Esophagus muscularis mucosa (tissue), 4 donors: Measurements from ENCODE around the gene NOTCH4. TPM values are rescaled to one million over a fixed set of nuclear protein-coding genes. Genes with fewer than 3 reads are reported as not detected.
A peak's percentile ranks its signal among the peaks of the same experiment; 100 is the strongest.

ENCODE experiments used
- DNase-seq: peaks from one replicate; pipeline ENCODE4 v3.0.0-alpha.2; 2017; ENCODE audit errors: extremely low spot score
- H3K27ac ChIP-seq, 4 donors: fragments of 200-600 bp; sonication (generic); replicated peaks in 1 of 4; 1 replicate in 3 of 4; 2 replicates in 1 of 4; pipeline ENCODE4 v1.5.1; 2016 to 2019; ENCODE audit warnings: mild to moderate bottlenecking in 1 of 4
- H3K27me3 ChIP-seq, 4 donors: fragments of 200-600 bp; sonication (generic); one replicate each; pipeline versions ENCODE4 v1.5.1 to v1.6.0; 2016 to 2019
- H3K36me3 ChIP-seq, 4 donors: fragments of 200-600 bp; sonication (generic); one replicate each; pipeline ENCODE4 v1.5.1; 2016 to 2019
- H3K4me1 ChIP-seq, 4 donors: fragments of 200-600 bp; sonication (generic); one replicate each; pipeline ENCODE4 v1.5.1; 2016 to 2019
- H3K4me3 ChIP-seq, 4 donors: fragments of 200-600 bp; sonication (generic); 1 replicate in 2 of 4; 2 replicates in 2 of 4; pipeline ENCODE4 v1.5.1; 2016 to 2019; ENCODE audit warnings: mild to moderate bottlenecking in 4 of 4, moderate library complexity in 1 of 4
- H3K9me3 ChIP-seq, 4 donors: fragments of 200-600 bp; sonication (generic); 1 replicate in 3 of 4; 2 replicates in 1 of 4; pipeline ENCODE4 v1.5.1; 2016 to 2019
- EP300 ChIP-seq: sonication (generic); formaldehyde crosslinking; IDR thresholded peaks from one replicate; pipeline ENCODE4 v1.6.1; 2017; ENCODE audit warnings: antibody characterized with exemption
- POLR2A ChIP-seq: fragments of 450-650 bp; IDR thresholded peaks from one replicate; pipeline ENCODE4 v1.6.1; 2017; ENCODE audit warnings: antibody characterized with exemption, moderate library complexity, mild to moderate bottlenecking, low read depth
- POLR2AphosphoS5 ChIP-seq, 2 donors: sonication (generic); formaldehyde crosslinking; IDR thresholded peaks; one replicate each; pipeline ENCODE4 v1.6.1; 2017; ENCODE audit warnings: antibody characterized with exemption in 2 of 2
- WGBS: methylation state at CpG from one replicate; pipeline ENCODE4 v1.1.5; 2018; 5-methylcytosine and 5-hydroxymethylcytosine counted together
- intact Hi-C: fragments of 100-400 bp; cut with DNase I; formaldehyde crosslinking; loops from one replicate; pipeline ENCODE4 v1.15.1; 2023
- total RNA-seq, 4 donors: library from RNA; depleted of rRNA; stranded (reverse); fragments of >200 nt; gene quantifications; one replicate each; pipeline versions ENCODE4 v1.1.0 to v1.2.1, GENCODE V29; 2016
- TF ChIP-seq, protein P1 (sequence below), 3 experiments: fragments of 200-600 bp in 2 of 3; fragments of 450-650 bp in 1 of 3; sonication (generic) in 2 of 3; IDR thresholded peaks; one replicate each; pipeline ENCODE4 v1.5.1; 2017 to 2019; ENCODE audit warnings: antibody characterized with exemption in 3 of 3, mild to moderate bottlenecking in 2 of 3, moderate library complexity in 1 of 3

NOTCH4 gene
- total RNA-seq, 4 donors from 2014 or later = 16.6 to 30.6 (median 19.8) TPM

DNA sequence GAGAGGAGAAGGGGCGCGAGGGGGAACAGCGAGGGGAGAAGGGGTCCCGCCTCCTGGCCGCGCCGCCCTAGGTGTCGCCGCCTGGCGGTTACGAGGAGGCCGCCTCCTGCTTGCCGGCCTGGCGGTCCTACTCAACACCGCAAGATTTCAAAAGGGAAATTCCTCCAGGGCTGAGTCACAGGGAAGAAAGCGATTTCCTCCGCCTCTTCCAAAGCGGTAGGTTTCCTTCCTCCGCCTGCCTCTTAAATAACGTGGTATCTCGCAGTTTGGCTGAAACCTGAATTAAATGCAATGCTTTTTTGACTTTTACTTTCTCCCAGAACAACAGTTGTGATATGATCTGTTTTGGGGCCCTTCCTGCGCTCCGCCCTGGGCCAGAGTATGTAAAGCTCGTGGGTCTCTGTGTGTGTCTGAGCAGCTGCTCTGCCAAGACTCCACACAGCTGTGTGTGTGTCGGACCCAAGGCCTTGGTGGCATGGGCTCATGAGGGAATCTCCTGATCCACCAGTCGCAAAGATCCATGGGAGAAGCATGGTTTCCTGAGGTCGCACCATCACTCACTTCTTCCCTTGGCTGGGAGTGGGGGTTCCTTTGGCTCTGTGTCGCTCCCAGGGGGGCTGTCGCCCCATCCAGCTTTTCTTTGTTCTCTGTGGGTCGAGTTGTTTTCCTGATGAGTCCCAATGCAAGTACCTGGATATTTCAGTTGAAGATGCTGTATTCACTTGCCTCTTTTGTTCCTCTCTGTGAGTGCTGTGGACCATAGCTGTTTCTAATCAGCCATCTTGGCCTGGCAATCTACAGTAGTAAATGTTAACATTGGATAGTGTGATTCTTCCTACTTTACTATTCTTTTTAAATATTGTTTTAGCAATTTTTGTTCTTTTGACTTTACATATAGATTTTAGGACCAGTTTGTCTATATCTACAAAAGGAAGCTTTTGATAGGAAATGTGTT is 31.6 kb upstream of the NOTCH4 start:
- intact Hi-C loops = no loop called here
- Histone ChIP-seq H3K36me3 (no peaks in the 10 kb centered on the region), H3K4me3 (peak overlapping the region; percentile 42 to 59 (median 46)), H3K27me3 (no peaks in the 10 kb centered on the region), H3K4me1 (peaks cover 13 to 19% (median 16%) of the 10 kb centered on the region in 4 donors), H3K27ac (peak overlapping the region; percentile 55 to 79 (median 64)), H3K9me3 (no peaks in the 10 kb centered on the region)
- no peak for TF ChIP-seq EP300
- TF ChIP-seq, protein P1, sequence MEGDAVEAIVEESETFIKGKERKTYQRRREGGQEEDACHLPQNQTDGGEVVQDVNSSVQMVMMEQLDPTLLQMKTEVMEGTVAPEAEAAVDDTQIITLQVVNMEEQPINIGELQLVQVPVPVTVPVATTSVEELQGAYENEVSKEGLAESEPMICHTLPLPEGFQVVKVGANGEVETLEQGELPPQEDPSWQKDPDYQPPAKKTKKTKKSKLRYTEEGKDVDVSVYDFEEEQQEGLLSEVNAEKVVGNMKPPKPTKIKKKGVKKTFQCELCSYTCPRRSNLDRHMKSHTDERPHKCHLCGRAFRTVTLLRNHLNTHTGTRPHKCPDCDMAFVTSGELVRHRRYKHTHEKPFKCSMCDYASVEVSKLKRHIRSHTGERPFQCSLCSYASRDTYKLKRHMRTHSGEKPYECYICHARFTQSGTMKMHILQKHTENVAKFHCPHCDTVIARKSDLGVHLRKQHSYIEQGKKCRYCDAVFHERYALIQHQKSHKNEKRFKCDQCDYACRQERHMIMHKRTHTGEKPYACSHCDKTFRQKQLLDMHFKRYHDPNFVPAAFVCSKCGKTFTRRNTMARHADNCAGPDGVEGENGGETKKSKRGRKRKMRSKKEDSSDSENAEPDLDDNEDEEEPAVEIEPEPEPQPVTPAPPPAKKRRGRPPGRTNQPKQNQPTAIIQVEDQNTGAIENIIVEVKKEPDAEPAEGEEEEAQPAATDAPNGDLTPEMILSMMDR (IDR thresholded peaks at IDR 0.05) = peak; percentile 53 to 82 (median 68)
- no peak for TF ChIP-seq POLR2A
- TF ChIP-seq POLR2AphosphoS5 (IDR thresholded peaks at IDR 0.05) = peak; percentile 64 to 69
- peak; percentile 93 for DNase-seq
- WGBS = 13% methylated on average over 29 of the region's 30 CpGs

GRCh38 chr6:32254761-32255198 is 30.9 kb upstream of the NOTCH4 start:
- TF ChIP-seq POLR2AphosphoS5 (IDR thresholded peaks at IDR 0.05) (no peak), POLR2A (no peak), EP300 (no peak)
- TF ChIP-seq, protein P1 (IDR thresholded peaks at IDR 0.05) = no peak
- peak overlapping the region; percentile 42 to 59 (median 46) for H3K4me3 ChIP-seq
- H3K27ac ChIP-seq = peak overlapping the region; percentile 55 to 79 (median 64)

GRCh38 chr6:32252331-32253009 is 28.6 kb upstream of the NOTCH4 start:
- no peak overlapping the region for H3K27ac ChIP-seq
- no peaks in the 10 kb centered on the region for H3K36me3 ChIP-seq
- peaks cover 13 to 19% (median 16%) of the 10 kb centered on the region in 4 donors for H3K4me1 ChIP-seq
- WGBS = 41% methylated on average over 1 of the region's 2 CpGs
- intact Hi-C loops = no loop called here
- H3K4me3 ChIP-seq = no peak overlapping the region
- no peaks in the 10 kb centered on the region for H3K27me3 ChIP-seq
- TF ChIP-seq POLR2AphosphoS5 (IDR thresholded peaks at IDR 0.05) (no peak), EP300 (no peak), POLR2A (no peak)
- TF ChIP-seq, protein P1 (IDR thresholded peaks at IDR 0.05) = no peak
- H3K9me3 ChIP-seq = no peaks in the 10 kb centered on the region
- DNase-seq = no peak

More at GRCh38 chr6:32254761-32255198, 30.9 kb upstream of the NOTCH4 start:
- Histone ChIP-seq H3K27me3 (no peaks in the 10 kb centered on the region), H3K36me3 (no peaks in the 10 kb centered on the region), H3K4me1 (peaks cover 13 to 19% (median 16%) of the 10 kb centered on the region in 4 donors), H3K9me3 (no peaks in the 10 kb centered on the region)
- WGBS = 24% methylated on average over 12 of the region's 12 CpGs
- intact Hi-C loops = no loop called here
- no peak for DNase-seq

DNA sequence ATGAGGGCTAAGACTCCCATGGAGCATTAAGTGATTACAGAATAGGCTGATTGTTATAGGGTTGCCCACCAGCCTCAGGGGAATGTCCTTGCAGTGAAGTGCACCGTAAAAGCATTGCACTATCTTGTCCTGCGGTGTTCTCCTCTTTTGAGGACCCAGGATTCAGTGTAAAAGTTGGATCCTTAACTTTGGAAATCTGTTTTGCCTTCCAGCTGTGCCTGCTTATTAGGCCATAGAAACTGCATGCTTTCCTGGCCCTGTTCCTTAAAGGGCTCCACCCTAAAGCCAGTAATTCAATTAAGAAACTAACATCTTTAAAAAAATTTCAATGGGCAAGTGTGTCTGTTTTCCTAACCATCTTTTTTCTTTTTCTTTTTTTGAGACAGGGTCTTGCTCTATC is 25.4 kb upstream of the NOTCH4 start:
- H3K36me3 ChIP-seq = no peaks in the 10 kb centered on the region
- WGBS = 75% methylated on average over 2 of the region's 2 CpGs
- no peak for TF ChIP-seq EP300
- TF ChIP-seq, protein P1 (IDR thresholded peaks at IDR 0.05) = no peak
- no peak for TF ChIP-seq POLR2AphosphoS5 (IDR thresholded peaks at IDR 0.05)
- no peak for TF ChIP-seq POLR2A
- no peak for DNase-seq
- no peaks in the 10 kb centered on the region for H3K9me3 ChIP-seq
- intact Hi-C loops = loop anchor here (5.0 kb wide), 1 partner anchor 163 kb away; no protein-coding TSS in a partner anchor
- H3K27ac ChIP-seq = no peak overlapping the region
- H3K4me3 ChIP-seq = no peak overlapping the region
- H3K27me3 ChIP-seq = no peaks in the 10 kb centered on the region
- peaks cover 6 to 12% (median 12%) of the 10 kb centered on the region in 4 donors for H3K4me1 ChIP-seq
